Measurements from ENCODE around the gene CADPS.

DNA sequence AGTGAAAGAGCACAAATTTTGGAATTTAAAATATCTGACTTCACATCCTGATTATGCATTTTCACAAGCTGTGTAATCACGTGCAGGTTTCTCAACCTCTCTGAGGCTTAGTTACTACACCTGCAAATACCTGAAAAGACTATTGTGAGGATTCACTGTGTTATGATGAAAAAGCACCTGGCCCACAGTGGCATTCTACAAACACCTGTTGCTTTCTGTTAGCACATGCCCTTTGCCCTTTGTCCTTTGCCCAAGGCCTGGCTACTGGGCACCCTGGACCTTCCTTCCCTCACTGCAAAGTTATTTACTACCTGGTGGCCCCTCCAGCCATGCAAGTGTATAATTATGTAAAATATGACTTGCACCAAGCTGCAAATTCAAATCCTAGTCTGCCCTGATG lies 227.5 kb downstream of the CADPS start:
- TF ChIP-seq FOXM1 (IDR thresholded peaks at IDR 0.05; ENCODE audit: low read depth) (no peak), POLR2AphosphoS5 (IDR thresholded peaks at IDR 0.05; ENCODE audit: low read depth, low read length) (no peak), GABPA (IDR thresholded peaks at IDR 0.05; ENCODE audit: low read depth) (no peak), EP300 (IDR thresholded peaks at IDR 0.05; ENCODE audit: borderline replicate concordance in 1 of 2, low read depth in 1 of 2, low read length in 1 of 2) (no peak), TAF1 (IDR thresholded peaks at IDR 0.05; ENCODE audit: borderline replicate concordance, low read depth, low read length) (no peak), SMC3 (IDR thresholded peaks at IDR 0.05; ENCODE audit: low read depth, low read length) (no peak)
- TF ChIP-seq, protein P1, sequence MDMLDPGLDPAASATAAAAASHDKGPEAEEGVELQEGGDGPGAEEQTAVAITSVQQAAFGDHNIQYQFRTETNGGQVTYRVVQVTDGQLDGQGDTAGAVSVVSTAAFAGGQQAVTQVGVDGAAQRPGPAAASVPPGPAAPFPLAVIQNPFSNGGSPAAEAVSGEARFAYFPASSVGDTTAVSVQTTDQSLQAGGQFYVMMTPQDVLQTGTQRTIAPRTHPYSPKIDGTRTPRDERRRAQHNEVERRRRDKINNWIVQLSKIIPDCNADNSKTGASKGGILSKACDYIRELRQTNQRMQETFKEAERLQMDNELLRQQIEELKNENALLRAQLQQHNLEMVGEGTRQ (IDR thresholded peaks at IDR 0.05; ENCODE audit: borderline replicate concordance, low read depth, low read length): no peak
- TF ChIP-seq, protein P2, sequence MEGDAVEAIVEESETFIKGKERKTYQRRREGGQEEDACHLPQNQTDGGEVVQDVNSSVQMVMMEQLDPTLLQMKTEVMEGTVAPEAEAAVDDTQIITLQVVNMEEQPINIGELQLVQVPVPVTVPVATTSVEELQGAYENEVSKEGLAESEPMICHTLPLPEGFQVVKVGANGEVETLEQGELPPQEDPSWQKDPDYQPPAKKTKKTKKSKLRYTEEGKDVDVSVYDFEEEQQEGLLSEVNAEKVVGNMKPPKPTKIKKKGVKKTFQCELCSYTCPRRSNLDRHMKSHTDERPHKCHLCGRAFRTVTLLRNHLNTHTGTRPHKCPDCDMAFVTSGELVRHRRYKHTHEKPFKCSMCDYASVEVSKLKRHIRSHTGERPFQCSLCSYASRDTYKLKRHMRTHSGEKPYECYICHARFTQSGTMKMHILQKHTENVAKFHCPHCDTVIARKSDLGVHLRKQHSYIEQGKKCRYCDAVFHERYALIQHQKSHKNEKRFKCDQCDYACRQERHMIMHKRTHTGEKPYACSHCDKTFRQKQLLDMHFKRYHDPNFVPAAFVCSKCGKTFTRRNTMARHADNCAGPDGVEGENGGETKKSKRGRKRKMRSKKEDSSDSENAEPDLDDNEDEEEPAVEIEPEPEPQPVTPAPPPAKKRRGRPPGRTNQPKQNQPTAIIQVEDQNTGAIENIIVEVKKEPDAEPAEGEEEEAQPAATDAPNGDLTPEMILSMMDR (IDR thresholded peaks at IDR 0.05): no peak
- TF ChIP-seq, protein P3, sequence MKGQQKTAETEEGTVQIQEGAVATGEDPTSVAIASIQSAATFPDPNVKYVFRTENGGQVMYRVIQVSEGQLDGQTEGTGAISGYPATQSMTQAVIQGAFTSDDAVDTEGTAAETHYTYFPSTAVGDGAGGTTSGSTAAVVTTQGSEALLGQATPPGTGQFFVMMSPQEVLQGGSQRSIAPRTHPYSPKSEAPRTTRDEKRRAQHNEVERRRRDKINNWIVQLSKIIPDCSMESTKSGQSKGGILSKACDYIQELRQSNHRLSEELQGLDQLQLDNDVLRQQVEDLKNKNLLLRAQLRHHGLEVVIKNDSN (IDR thresholded peaks at IDR 0.05; ENCODE audit: borderline replicate concordance, low read depth): no peak

Data from SK-N-SH (cell line).